ENCODE results near the gene DBNL.

DNA sequence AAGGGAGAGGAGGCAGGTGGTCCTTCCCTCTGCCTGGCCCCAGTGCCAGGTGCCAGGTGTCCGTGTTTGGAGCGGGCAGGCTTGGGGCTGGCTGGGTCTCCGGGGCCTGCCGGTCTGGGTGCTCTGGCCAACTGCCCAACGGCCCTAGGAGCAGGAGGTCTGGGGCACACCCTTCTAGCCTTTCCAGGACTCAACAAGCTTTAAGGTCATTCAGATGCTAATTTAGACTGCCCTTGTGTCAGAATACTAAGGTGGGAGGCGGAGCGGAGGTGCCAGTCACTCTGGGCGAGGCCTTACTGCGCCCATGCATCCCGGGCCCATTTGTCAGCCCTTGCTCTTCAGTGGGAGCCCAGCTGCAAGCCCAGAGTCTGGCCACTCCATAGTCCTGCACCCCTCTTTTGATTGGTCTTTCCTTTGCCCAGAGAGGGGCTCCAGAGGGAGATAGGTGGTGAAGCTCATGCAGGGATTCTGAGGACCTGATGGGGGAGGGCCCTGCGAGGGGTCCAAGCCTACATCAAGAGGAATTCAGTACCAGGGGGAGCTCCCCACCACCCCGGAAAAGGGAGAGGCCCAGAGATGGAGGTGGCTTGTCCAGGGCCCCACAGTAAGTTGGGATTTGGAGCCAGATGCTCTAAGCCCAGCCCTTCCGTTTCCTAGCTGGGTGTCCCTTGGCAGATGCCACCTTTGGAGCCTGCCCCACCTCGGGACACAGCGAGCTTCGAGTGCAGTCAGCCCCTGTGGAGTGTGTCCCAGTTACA is 19.6 kb downstream of the DBNL start:
- TF ChIP-seq, protein P1, sequence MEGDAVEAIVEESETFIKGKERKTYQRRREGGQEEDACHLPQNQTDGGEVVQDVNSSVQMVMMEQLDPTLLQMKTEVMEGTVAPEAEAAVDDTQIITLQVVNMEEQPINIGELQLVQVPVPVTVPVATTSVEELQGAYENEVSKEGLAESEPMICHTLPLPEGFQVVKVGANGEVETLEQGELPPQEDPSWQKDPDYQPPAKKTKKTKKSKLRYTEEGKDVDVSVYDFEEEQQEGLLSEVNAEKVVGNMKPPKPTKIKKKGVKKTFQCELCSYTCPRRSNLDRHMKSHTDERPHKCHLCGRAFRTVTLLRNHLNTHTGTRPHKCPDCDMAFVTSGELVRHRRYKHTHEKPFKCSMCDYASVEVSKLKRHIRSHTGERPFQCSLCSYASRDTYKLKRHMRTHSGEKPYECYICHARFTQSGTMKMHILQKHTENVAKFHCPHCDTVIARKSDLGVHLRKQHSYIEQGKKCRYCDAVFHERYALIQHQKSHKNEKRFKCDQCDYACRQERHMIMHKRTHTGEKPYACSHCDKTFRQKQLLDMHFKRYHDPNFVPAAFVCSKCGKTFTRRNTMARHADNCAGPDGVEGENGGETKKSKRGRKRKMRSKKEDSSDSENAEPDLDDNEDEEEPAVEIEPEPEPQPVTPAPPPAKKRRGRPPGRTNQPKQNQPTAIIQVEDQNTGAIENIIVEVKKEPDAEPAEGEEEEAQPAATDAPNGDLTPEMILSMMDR (IDR thresholded peaks at IDR 0.05) = no peak
- no peak for TF ChIP-seq POLR2A (IDR thresholded peaks at IDR 0.05)

Measured in tibial nerve (tissue), 3 donors.